ENCODE results near the gene RIMS4. TPM values are rescaled to one million over a fixed set of nuclear protein-coding genes. Genes with fewer than 3 reads are reported as not detected.

RIMS4 gene
- total RNA-seq, 2 donors from 2014 or later, result 1.0 to 61.9 TPM

GRCh38 chr20:44833437-44833836, 23.1 kb upstream of the RIMS4 start:
- intact Hi-C loops (cut with DNase I), result no loop called here
- Histone ChIP-seq H3K36me3 (no peaks in the 10 kb centered on the region), H3K27ac (no peak overlapping the region), H3K9me3 (no peaks in the 10 kb centered on the region), H3K27me3 (replicated peaks; ENCODE audit: insufficient read depth) (peaks cover 3% of the 10 kb centered on the region), H3K4me1 (replicated peaks) (no peaks in the 10 kb centered on the region), H3K4me3 (no peak overlapping the region)
- no peak for TF ChIP-seq POLR2AphosphoS5 (IDR thresholded peaks at IDR 0.05)
- TF ChIP-seq POLR2A (IDR thresholded peaks at IDR 0.05), result no peak
- no peak for TF ChIP-seq CTCF (IDR thresholded peaks at IDR 0.05)
- no peak for DNase-seq (ENCODE audit: low spot score)
- WGBS, result 81% methylated on average over 1 of the region's 1 CpG

GRCh38 chr20:44832724-44833123, 22.4 kb upstream of the RIMS4 start:
- no peaks in the 10 kb centered on the region for H3K9me3 ChIP-seq
- H3K4me1 ChIP-seq (replicated peaks), result no peaks in the 10 kb centered on the region
- no peaks in the 10 kb centered on the region for H3K36me3 ChIP-seq
- TF ChIP-seq CTCF (IDR thresholded peaks at IDR 0.05) (no peak), POLR2A (IDR thresholded peaks at IDR 0.05) (no peak), POLR2AphosphoS5 (IDR thresholded peaks at IDR 0.05) (no peak)
- intact Hi-C loops (cut with DNase I), result no loop called here
- DNase-seq (ENCODE audit: low spot score), result no peak
- 93% methylated on average over 2 of the region's 3 CpGs for WGBS
- H3K4me3 ChIP-seq, result no peak overlapping the region
- H3K27me3 ChIP-seq (replicated peaks; ENCODE audit: insufficient read depth), result peaks cover 3% of the 10 kb centered on the region
- no peak overlapping the region for H3K27ac ChIP-seq

GRCh38 chr20:44830995-44831394, 20.6 kb upstream of the RIMS4 start:
- 96% methylated on average over 1 of the region's 1 CpG for WGBS
- TF ChIP-seq POLR2AphosphoS5 (IDR thresholded peaks at IDR 0.05) (no peak), CTCF (IDR thresholded peaks at IDR 0.05) (no peak), POLR2A (IDR thresholded peaks at IDR 0.05) (no peak)

GRCh38 chr20:44830523-44830922, 20.2 kb upstream of the RIMS4 start:
- TF ChIP-seq POLR2A (IDR thresholded peaks at IDR 0.05), result no peak
- no peak for TF ChIP-seq CTCF (IDR thresholded peaks at IDR 0.05)
- no peak for TF ChIP-seq POLR2AphosphoS5 (IDR thresholded peaks at IDR 0.05)
- Histone ChIP-seq H3K4me3 (no peak overlapping the region), H3K9me3 (no peaks in the 10 kb centered on the region), H3K27me3 (replicated peaks; ENCODE audit: insufficient read depth) (no peaks in the 10 kb centered on the region), H3K36me3 (no peaks in the 10 kb centered on the region), H3K4me1 (replicated peaks) (no peaks in the 10 kb centered on the region), H3K27ac (no peak overlapping the region)
- intact Hi-C loops (cut with DNase I), result no loop called here
- no peak for DNase-seq (ENCODE audit: low spot score)

More at GRCh38 chr20:44830995-44831394, 20.6 kb upstream of the RIMS4 start:
- Histone ChIP-seq H3K9me3 (no peaks in the 10 kb centered on the region), H3K27me3 (replicated peaks; ENCODE audit: insufficient read depth) (no peaks in the 10 kb centered on the region), H3K36me3 (no peaks in the 10 kb centered on the region), H3K4me1 (replicated peaks) (no peaks in the 10 kb centered on the region), H3K27ac (no peak overlapping the region), H3K4me3 (no peak overlapping the region)
- intact Hi-C loops (cut with DNase I), result no loop called here
- no peak for DNase-seq (ENCODE audit: low spot score)

- intact Hi-C loops (cut with DNase I), result no loop called here
- Histone ChIP-seq H3K27me3 (replicated peaks; ENCODE audit: insufficient read depth) (no peaks in the 10 kb centered on the region), H3K27ac (no peak overlapping the region), H3K4me3 (no peak overlapping the region), H3K4me1 (replicated peaks) (no peaks in the 10 kb centered on the region), H3K36me3 (no peaks in the 10 kb centered on the region), H3K9me3 (no peaks in the 10 kb centered on the region)
- WGBS, result 66% methylated on average over 5 of the region's 5 CpGs
- no peak for DNase-seq (ENCODE audit: low spot score)
- TF ChIP-seq POLR2A (IDR thresholded peaks at IDR 0.05) (no peak), POLR2AphosphoS5 (IDR thresholded peaks at IDR 0.05) (no peak), CTCF (IDR thresholded peaks at IDR 0.05) (no peak)
Observed at GRCh38 chr20:44829688-44830087, 19.3 kb upstream of the RIMS4 start.

Measured in prostate gland (tissue), 2 donors.